Activated effector memory CD4-positive, alpha-beta T cell treated with Interleukin-2 at 50 U/mL for 16 hours (primary cell): Measurements from ENCODE around the gene SAPCD1.

ENCODE experiments used
- DNase-seq: peaks from one replicate; pipeline ENCODE4 v3.0.0-alpha.2; 2020

The SAPCD1 gene

GRCh38 chr6:31762356-31762755, at the start of gene SAPCD1:
Gene SAPCD1, plus strand, starts transcription at chr6:31762656. Its CDS starts 399 bp downstream, at chr6:31763055.
- DNase-seq: no peak

GRCh38 chr6:31713465-31713864, 49.0 kb upstream of the SAPCD1 start:
- DNase-seq: no peak

GRCh38 chr6:31713991-31714684, 48.3 kb upstream of the SAPCD1 start:
- DNase-seq: no peak

- no peak for DNase-seq
These were observed 47.2 kb upstream of the SAPCD1 start, which contains the start of gene LY6G6D for GRCh38 chr6:31715022-31715958. Gene LY6G6D, plus strand, starts transcription at chr6:31715348. Its CDS starts 8 bp downstream, at chr6:31715356.

- no peak for DNase-seq
These were observed 44.8 kb upstream of the SAPCD1 start for GRCh38 chr6:31717499-31718222.

- DNase-seq: no peak
These were observed 44.2 kb upstream of the SAPCD1 start for GRCh38 chr6:31718265-31718664.

- DNase-seq: no peak
These were observed 43.5 kb upstream of the SAPCD1 start for GRCh38 chr6:31719001-31719400.

GRCh38 chr6:31720196-31720770, 42.2 kb upstream of the SAPCD1 start:
- no peak for DNase-seq

- no peak for DNase-seq
These were observed 41.0 kb upstream of the SAPCD1 start, which contains the start of gene LY6G6C for GRCh38 chr6:31721351-31722020. Gene LY6G6C, minus strand, starts transcription at chr6:31721746. Its CDS starts 67 bp downstream, at chr6:31721679.

GRCh38 chr6:31722173-31722572, 40.3 kb upstream of the SAPCD1 start:
- DNase-seq: no peak

- no peak for DNase-seq
These were observed 39.0 kb upstream of the SAPCD1 start, which contains the start of gene MPIG6B for GRCh38 chr6:31723245-31723979. Gene MPIG6B, plus strand, starts transcription at chr6:31723373. Its CDS starts 11 bp downstream, at chr6:31723384.

- no peak for DNase-seq
These were observed 38.3 kb upstream of the SAPCD1 start for GRCh38 chr6:31723980-31724691.

- DNase-seq: no peak
These were observed 36.7 kb upstream of the SAPCD1 start for GRCh38 chr6:31725502-31726350.

GRCh38 chr6:31727034-31727716, 35.3 kb upstream of the SAPCD1 start:
- no peak for DNase-seq

GRCh38 chr6:31727717-31728671, 34.5 kb upstream of the SAPCD1 start:
- no peak for DNase-seq

GRCh38 chr6:31728767-31729514, 33.5 kb upstream of the SAPCD1 start, which contains the start of gene DDAH2:
Gene DDAH2, minus strand, starts transcription at chr6:31729299. Its CDS starts 138 bp downstream, at chr6:31729161.
- DNase-seq: no peak

- peak; percentile 68 for DNase-seq
These were observed 32.9 kb upstream of the SAPCD1 start for GRCh38 chr6:31729515-31729978.
